ENCODE measurements around the gene GOLGA2. TPM values are rescaled to one million over a fixed set of nuclear protein-coding genes. Genes with fewer than 3 reads are reported as not detected.

The GOLGA2 gene
- polyA plus RNA-seq, 1 of the 3 experiments (the other 2 are of a cell fraction) = 103 TPM

DNA sequence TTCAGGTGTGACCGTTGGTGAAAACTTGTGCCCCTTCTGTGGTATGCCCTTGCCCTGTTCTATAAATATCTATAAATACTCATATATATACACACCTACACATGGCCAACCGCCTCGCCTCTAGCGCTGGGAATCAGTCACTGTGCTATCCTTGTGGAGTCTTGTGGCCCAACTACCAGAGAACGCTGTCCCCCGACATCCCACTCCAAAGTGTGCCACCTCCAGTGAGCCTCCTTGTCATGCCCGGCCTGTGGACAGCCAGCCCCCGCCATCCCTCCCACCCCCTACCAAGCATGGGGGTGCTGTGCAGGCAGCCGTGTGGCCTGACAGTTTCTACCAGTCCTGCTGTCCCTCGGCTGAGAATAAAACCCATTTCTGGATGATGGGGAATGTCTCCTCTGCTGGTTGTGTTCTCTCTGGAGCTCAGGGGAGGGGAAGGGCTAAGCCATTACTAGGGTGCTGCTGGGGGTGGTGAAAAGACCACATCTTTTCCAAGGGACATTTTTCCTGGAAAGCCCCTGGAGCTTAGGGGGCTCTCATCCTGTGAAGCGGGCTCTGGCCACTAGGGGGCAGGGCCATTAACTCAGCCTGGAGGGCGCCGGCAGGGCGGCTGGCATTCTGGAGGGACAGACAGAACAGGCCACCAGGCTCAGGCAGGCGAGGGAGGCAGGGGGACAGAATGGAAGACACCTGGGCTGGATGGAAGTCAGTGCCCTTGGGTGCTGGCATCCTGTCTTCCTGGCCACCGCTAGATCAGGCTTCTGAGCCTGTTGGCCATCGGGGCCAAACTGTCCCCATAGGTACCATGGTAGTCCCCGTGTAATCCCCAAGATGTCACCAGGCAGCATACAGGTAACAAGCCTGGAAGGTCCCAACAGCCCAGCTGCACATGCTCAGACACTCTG is 20.7 kb downstream of the GOLGA2 start:
- no peaks in the 10 kb centered on the region for H4K20me1 ChIP-seq (ENCODE audit: insufficient read depth)
- no peaks in the 10 kb centered on the region for H3K27me3 ChIP-seq (ENCODE audit: insufficient read depth)
- H3K36me3 ChIP-seq (replicated peaks in 1 of 2; ENCODE audit: control insufficient read depth in 1 of 2, insufficient read depth in 2 of 2, low read length in 1 of 2) = peaks cover 18 to 34% of the 10 kb centered on the region in 2 experiments
- peak overlapping the region in 1 of 2 experiments; percentile 40; a peak in 1 of 4 replicates for H3K27ac ChIP-seq (ENCODE audit: low read depth in 2 of 2, low read length in 1 of 2)
- no peak overlapping the region for H3K4me3 ChIP-seq (ENCODE audit: low read depth in 2 of 2, low read length in 1 of 2)
- WGBS (ENCODE audit: low lambda C conversion rate) = 68% methylated on average over 12 of the region's 18 CpGs
- peaks cover 25% of the 10 kb centered on the region for H3F3A ChIP-seq (replicated peaks; ENCODE audit: insufficient read depth)
- no peak overlapping the region for H2AFZ ChIP-seq (ENCODE audit: low read depth)
- no peak overlapping the region for H3K9ac ChIP-seq
- POLR2A ChIA-PET = interaction anchor here (0.6 to 1.5 kb wide), 2 partner anchors 9 to 32 kb away, joined by 3 to 7 read pairs; no protein-coding TSS in a partner anchor
- no peaks in the 10 kb centered on the region for H3K9me3 ChIP-seq
- H3K9me2 ChIP-seq = no peaks in the 10 kb centered on the region
- no peaks in the 10 kb centered on the region for H3K79me2 ChIP-seq (ENCODE audit: insufficient read depth)
- H3K4me2 ChIP-seq = no peak overlapping the region
- peaks cover 0 to 4% of the 10 kb centered on the region in 2 experiments; a peak in 1 of 4 replicates for H3K4me1 ChIP-seq (ENCODE audit: control insufficient read depth in 1 of 2, insufficient read depth in 2 of 2, low read depth in 1 of 2, low read length in 1 of 2)
- TF ChIP-seq NFIC (IDR thresholded peaks at IDR 0.05; ENCODE audit: borderline replicate concordance) (no peak), POLR2AphosphoS5 (IDR thresholded peaks at IDR 0.05; ENCODE audit: low read depth, low read length) (peak; percentile 12; the same call in 1 of the 2 replicates), MXI1 (IDR thresholded peaks at IDR 0.05; ENCODE audit: low read depth, low read length) (peak; percentile 50; the same call in 1 of the 2 replicates), RAD21 (IDR thresholded peaks at IDR 0.05; ENCODE audit: low read length) (peak; percentile 53), JUND (IDR thresholded peaks at IDR 0.05) (no peak), SMC3 (IDR thresholded peaks at IDR 0.05; ENCODE audit: low read depth, low read length) (peak; percentile 43; the same call in 1 of the 2 replicates)
- TF ChIP-seq, protein P1, sequence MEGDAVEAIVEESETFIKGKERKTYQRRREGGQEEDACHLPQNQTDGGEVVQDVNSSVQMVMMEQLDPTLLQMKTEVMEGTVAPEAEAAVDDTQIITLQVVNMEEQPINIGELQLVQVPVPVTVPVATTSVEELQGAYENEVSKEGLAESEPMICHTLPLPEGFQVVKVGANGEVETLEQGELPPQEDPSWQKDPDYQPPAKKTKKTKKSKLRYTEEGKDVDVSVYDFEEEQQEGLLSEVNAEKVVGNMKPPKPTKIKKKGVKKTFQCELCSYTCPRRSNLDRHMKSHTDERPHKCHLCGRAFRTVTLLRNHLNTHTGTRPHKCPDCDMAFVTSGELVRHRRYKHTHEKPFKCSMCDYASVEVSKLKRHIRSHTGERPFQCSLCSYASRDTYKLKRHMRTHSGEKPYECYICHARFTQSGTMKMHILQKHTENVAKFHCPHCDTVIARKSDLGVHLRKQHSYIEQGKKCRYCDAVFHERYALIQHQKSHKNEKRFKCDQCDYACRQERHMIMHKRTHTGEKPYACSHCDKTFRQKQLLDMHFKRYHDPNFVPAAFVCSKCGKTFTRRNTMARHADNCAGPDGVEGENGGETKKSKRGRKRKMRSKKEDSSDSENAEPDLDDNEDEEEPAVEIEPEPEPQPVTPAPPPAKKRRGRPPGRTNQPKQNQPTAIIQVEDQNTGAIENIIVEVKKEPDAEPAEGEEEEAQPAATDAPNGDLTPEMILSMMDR (IDR thresholded peaks at IDR 0.05) = peak; percentile 87
- peak; percentile 93 for DNase-seq
- CTCF ChIA-PET = interaction anchor here (0.6 to 2.9 kb wide), 28 partner anchors 8 to 187 kb away, joined by 3 to 18 read pairs (median 4); partner anchors contain the start of genes CIZ1, GOLGA2 and SWI5

DNA sequence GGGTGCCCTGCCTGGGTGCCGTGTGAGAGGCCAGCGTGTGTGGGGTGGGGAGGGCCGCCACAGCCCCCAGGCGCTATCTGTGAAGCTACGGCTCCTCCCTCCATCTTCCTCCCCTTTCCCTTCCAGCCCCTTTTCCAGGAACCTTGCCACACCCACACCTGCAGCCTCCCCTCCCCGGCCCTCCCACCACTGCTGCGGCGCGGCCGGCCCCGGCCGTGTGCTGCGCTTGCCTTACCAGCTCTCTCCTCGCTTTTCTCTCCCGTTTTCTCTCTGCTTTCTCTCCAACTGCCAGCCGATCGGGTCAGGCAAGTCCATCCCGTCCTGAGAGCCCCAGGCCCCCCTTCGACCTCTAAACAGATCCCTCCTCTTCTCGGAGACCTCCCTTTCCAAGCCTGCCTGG is 21.4 kb downstream of the GOLGA2 start:
- ChIA-PET POLR2A (interaction anchor here (1.5 kb wide), 1 partner anchor 9 kb away, joined by 7 read pairs; no protein-coding TSS in a partner anchor), CTCF (interaction anchor here (1.3 to 2.9 kb wide), 7 partner anchors 9 to 158 kb away, joined by 4 to 18 read pairs (median 8); partner anchors contain the start of gene CIZ1)
- Histone ChIP-seq H3K4me1 (ENCODE audit: control insufficient read depth in 1 of 2, insufficient read depth in 2 of 2, low read depth in 1 of 2, low read length in 1 of 2) (peaks cover 0 to 4% of the 10 kb centered on the region in 2 experiments; a peak in 1 of 4 replicates), H3K4me3 (ENCODE audit: low read depth in 2 of 2, low read length in 1 of 2) (no peak overlapping the region), H3K9ac (no peak overlapping the region), H3F3A (replicated peaks; ENCODE audit: insufficient read depth) (peaks cover 18% of the 10 kb centered on the region), H3K4me2 (no peak overlapping the region), H3K9me3 (no peaks in the 10 kb centered on the region), H3K27me3 (ENCODE audit: insufficient read depth) (no peaks in the 10 kb centered on the region), H3K27ac (ENCODE audit: low read depth in 2 of 2, low read length in 1 of 2) (no peak overlapping the region; a peak in 1 of 4 replicates), H4K20me1 (ENCODE audit: insufficient read depth) (no peaks in the 10 kb centered on the region), H3K36me3 (replicated peaks in 1 of 2; ENCODE audit: control insufficient read depth in 1 of 2, insufficient read depth in 2 of 2, low read length in 1 of 2) (peaks cover 13 to 27% of the 10 kb centered on the region in 2 experiments), H2AFZ (ENCODE audit: low read depth) (no peak overlapping the region), H3K79me2 (ENCODE audit: insufficient read depth) (no peaks in the 10 kb centered on the region), H3K9me2 (no peaks in the 10 kb centered on the region)
- WGBS (ENCODE audit: low lambda C conversion rate) = 95% methylated on average over 20 of the region's 20 CpGs
- no peak for DNase-seq
- TF ChIP-seq GATA2 (CRISPR knock-in tag; IDR thresholded peaks at IDR 0.05) = no peak
- TF ChIP-seq EP300 (IDR thresholded peaks at IDR 0.05; ENCODE audit: borderline replicate concordance in 1 of 2, low read depth in 1 of 2, low read length in 1 of 2) = no peak
- TF ChIP-seq POLR2AphosphoS5 (IDR thresholded peaks at IDR 0.05; ENCODE audit: low read depth, low read length) = no peak
- no peak for TF ChIP-seq RXRA (IDR thresholded peaks at IDR 0.05; ENCODE audit: borderline replicate concordance, low read depth)
- TF ChIP-seq MEF2A (IDR thresholded peaks at IDR 0.05; ENCODE audit: borderline replicate concordance, low read depth) = no peak
- TF ChIP-seq MAX (IDR thresholded peaks at IDR 0.05; ENCODE audit: low read depth) = no peak
- no peak for TF ChIP-seq FOSL2 (IDR thresholded peaks at IDR 0.05; ENCODE audit: borderline replicate concordance, low read depth)
- TF ChIP-seq CHD2 (IDR thresholded peaks at IDR 0.05; ENCODE audit: low read length, partially characterized antibody) = no peak
- TF ChIP-seq RCOR1 (IDR thresholded peaks at IDR 0.05; ENCODE audit: low read length) = no peak
- no peak for TF ChIP-seq TEAD4 (IDR thresholded peaks at IDR 0.05; ENCODE audit: borderline replicate concordance, insufficient read depth)
- no peak for TF ChIP-seq JUND (IDR thresholded peaks at IDR 0.05)
- TF ChIP-seq, protein P2, sequence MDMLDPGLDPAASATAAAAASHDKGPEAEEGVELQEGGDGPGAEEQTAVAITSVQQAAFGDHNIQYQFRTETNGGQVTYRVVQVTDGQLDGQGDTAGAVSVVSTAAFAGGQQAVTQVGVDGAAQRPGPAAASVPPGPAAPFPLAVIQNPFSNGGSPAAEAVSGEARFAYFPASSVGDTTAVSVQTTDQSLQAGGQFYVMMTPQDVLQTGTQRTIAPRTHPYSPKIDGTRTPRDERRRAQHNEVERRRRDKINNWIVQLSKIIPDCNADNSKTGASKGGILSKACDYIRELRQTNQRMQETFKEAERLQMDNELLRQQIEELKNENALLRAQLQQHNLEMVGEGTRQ (IDR thresholded peaks at IDR 0.05; ENCODE audit: borderline replicate concordance, low read depth, low read length) = no peak
- TF ChIP-seq RFX5 (IDR thresholded peaks at IDR 0.05; ENCODE audit: low read length) = no peak
- TF ChIP-seq YY1 (IDR thresholded peaks at IDR 0.05; ENCODE audit: low read depth) = no peak
- TF ChIP-seq, protein P3, sequence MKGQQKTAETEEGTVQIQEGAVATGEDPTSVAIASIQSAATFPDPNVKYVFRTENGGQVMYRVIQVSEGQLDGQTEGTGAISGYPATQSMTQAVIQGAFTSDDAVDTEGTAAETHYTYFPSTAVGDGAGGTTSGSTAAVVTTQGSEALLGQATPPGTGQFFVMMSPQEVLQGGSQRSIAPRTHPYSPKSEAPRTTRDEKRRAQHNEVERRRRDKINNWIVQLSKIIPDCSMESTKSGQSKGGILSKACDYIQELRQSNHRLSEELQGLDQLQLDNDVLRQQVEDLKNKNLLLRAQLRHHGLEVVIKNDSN (IDR thresholded peaks at IDR 0.05; ENCODE audit: borderline replicate concordance, low read depth) = no peak
